AG09309 (cell line): ENCODE data around the gene NWD2.
"Not testable (repeated sequence)": the region's sequence is repeated elsewhere in the genome, so short reads cannot be mapped to it uniquely, and the experiment has no call there.

Experiments
- DNase-seq: peaks from one replicate; pipeline ENCODE4 v3.0.0-alpha.2; 2010; ENCODE audit warnings: low read depth
- H3K4me3 ChIP-seq: 2 replicates; pipeline ENCODE4 v1.5.1; 2011; ENCODE audit warnings: mild to moderate bottlenecking, low read depth, low read length, moderate library complexity; ENCODE audit not compliant: control insufficient read depth
- TF ChIP-seq, protein P1 (sequence below): IDR thresholded peaks from 2 replicates; pipeline ENCODE4 v1.5.1; 2011; ENCODE audit warnings: mild to moderate bottlenecking, low read depth, low read length, inconsistent platforms; ENCODE audit not compliant: insufficient read depth, control insufficient read depth; ENCODE audit errors: missing control alignments

NWD2 gene

GRCh38 chr4:37490391-37491347 lies 246.1 kb downstream of the NWD2 start:
- DNase-seq: no peak
- H3K4me3 ChIP-seq: no peak overlapping the region
- TF ChIP-seq, protein P1, sequence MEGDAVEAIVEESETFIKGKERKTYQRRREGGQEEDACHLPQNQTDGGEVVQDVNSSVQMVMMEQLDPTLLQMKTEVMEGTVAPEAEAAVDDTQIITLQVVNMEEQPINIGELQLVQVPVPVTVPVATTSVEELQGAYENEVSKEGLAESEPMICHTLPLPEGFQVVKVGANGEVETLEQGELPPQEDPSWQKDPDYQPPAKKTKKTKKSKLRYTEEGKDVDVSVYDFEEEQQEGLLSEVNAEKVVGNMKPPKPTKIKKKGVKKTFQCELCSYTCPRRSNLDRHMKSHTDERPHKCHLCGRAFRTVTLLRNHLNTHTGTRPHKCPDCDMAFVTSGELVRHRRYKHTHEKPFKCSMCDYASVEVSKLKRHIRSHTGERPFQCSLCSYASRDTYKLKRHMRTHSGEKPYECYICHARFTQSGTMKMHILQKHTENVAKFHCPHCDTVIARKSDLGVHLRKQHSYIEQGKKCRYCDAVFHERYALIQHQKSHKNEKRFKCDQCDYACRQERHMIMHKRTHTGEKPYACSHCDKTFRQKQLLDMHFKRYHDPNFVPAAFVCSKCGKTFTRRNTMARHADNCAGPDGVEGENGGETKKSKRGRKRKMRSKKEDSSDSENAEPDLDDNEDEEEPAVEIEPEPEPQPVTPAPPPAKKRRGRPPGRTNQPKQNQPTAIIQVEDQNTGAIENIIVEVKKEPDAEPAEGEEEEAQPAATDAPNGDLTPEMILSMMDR: no peak

DNA sequence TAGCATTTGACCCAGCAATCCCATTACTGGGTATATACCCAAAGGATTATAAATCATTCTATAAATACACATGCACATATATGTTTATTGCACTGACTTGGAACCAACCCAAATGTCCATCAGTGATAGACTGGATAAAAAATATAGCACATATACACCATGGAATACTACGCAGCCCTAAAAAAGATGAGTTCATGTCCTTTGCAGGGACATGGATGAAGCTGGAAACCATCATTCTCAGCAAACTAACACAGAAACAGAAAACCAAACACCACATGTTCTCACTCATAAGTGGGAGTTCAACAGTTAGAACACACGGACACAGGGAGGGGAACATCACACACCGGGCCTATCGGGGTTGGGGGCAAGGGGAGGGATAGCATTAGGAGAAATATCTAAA lies 250.8 kb downstream of the NWD2 start:
- DNase-seq, H3K4me3 ChIP-seq: not testable (repeated sequence)
